ENCODE measurements around the gene IL1B. TPM values are rescaled to one million over a fixed set of nuclear protein-coding genes. Genes with fewer than 3 reads are reported as not detected.

The IL1B gene
- total and polyA plus RNA-seq, 2 of the 8 experiments (the other 6 are each of a cell fraction or from before 2014, with no cell fraction given), result not detected

GRCh38 chr2:112835061-112835501 is 1.5 kb downstream of the IL1B start:
- H3K79me1 ChIP-seq (ENCODE audit: low read depth, low read length), result no peaks in the 10 kb centered on the region
- 90% methylated on average over 1 of the region's 1 CpG; no CpG with 5 or more reads in 1 of the 2 experiments for WGBS, 2 experiments (ENCODE audit: extremely low coverage in 1 of 2, insufficient coverage in 1 of 2, insufficient read length in 1 of 2, insufficient replicate concordance in 2 of 2, low coverage in 1 of 2, low lambda C conversion rate in 2 of 2, missing lambda C conversion rate in 1 of 2)
- no peaks in the 10 kb centered on the region for H3K9me3 ChIP-seq (ENCODE audit: insufficient read depth in 2 of 2, low read depth in 1 of 2, low read length in 1 of 2)
- ChIA-PET CTCF (ENCODE audit: partially characterized antibody) (interaction anchor here (0.5 to 2.7 kb wide), 7 partner anchors 14 to 153 kb away, joined by 3 to 6 read pairs (median 3); no protein-coding TSS in a partner anchor), POLR2A (ENCODE audit: partially characterized antibody) (interaction anchor here (1.5 kb wide), 1 partner anchor 14 kb away, joined by 3 read pairs; no protein-coding TSS in a partner anchor)
- peaks cover 0 to 4% (median 3%) of the 10 kb centered on the region in 4 experiments; a peak in 2 of 7 replicates for H3K4me1 ChIP-seq (replicated peaks in 1 of 4; ENCODE audit: control insufficient read depth in 3 of 4, insufficient read depth in 4 of 4, low read length in 3 of 4)
- H4K5ac ChIP-seq (ENCODE audit: insufficient read length, low read depth, low read length), result no peak overlapping the region
- H2AFZ ChIP-seq (ENCODE audit: low read length), result no peak overlapping the region
- H2BK12ac ChIP-seq (ENCODE audit: low read depth, low read length), result no peak overlapping the region
- no peaks in the 10 kb centered on the region for H3K23me2 ChIP-seq (ENCODE audit: low read depth, low read length)
- H2BK15ac ChIP-seq (ENCODE audit: low read length), result no peak overlapping the region
- H3K14ac ChIP-seq (ENCODE audit: insufficient read length), result no peak overlapping the region
- H3K23ac ChIP-seq (ENCODE audit: insufficient read length), result no peak overlapping the region
- H2AK5ac ChIP-seq (ENCODE audit: low read depth, low read length), result no peak overlapping the region
- no peak overlapping the region for H3K4ac ChIP-seq (replicated peaks; ENCODE audit: insufficient read length, low read depth, low read length)
- no peak overlapping the region for H2BK5ac ChIP-seq (ENCODE audit: low read depth, low read length)
- H3K18ac ChIP-seq (ENCODE audit: extremely low read depth, low read length), result no peak overlapping the region
- FAIRE-seq (no peak), DNase-seq (ENCODE audit: low read depth in 1 of 2, low spot score in 2 of 2) (no peak)
- no peak overlapping the region for H3K9ac ChIP-seq (replicated peaks in 1 of 4; ENCODE audit: extremely low read depth in 1 of 4, low read depth in 3 of 4, low read length in 3 of 4)
- no peak overlapping the region for H3K4me2 ChIP-seq (ENCODE audit: insufficient read depth in 1 of 2, low read depth in 2 of 2, low read length in 2 of 2)
- H3K27ac ChIP-seq (ENCODE audit: low read depth, low read length), result no peak overlapping the region
- H4K91ac ChIP-seq (replicated peaks; ENCODE audit: insufficient read length, low read length), result no peak overlapping the region
- no peak overlapping the region for H2BK120ac ChIP-seq (replicated peaks; ENCODE audit: low read depth, low read length)
- H4K8ac ChIP-seq (ENCODE audit: extremely low read depth, insufficient read depth, low read length), result no peak overlapping the region
- H3K4me3 ChIP-seq (ENCODE audit: extremely low read depth in 1 of 4, insufficient read depth in 2 of 4, low read depth in 3 of 4, low read length in 4 of 4), result no peak overlapping the region
- H3K27me3 ChIP-seq (replicated peaks in 1 of 4; ENCODE audit: control insufficient read depth in 3 of 4, extremely low read depth in 1 of 4, insufficient read depth in 3 of 4, low read length in 3 of 4), result no peaks in the 10 kb centered on the region
- H2BK20ac ChIP-seq (ENCODE audit: low read length), result no peak overlapping the region
- H3K36me3 ChIP-seq (ENCODE audit: control insufficient read depth in 2 of 4, insufficient read depth in 4 of 4, low read length in 3 of 4), result no peaks in the 10 kb centered on the region
- no peak overlapping the region for H3K56ac ChIP-seq (replicated peaks; ENCODE audit: insufficient read length, low read depth, low read length)
- no peaks in the 10 kb centered on the region for H3K79me2 ChIP-seq (ENCODE audit: control insufficient read depth in 1 of 2, insufficient read depth in 2 of 2, low read length in 2 of 2)
- no peaks in the 10 kb centered on the region for H4K20me1 ChIP-seq (replicated peaks in 1 of 2; ENCODE audit: control insufficient read depth in 1 of 2, insufficient read depth in 2 of 2, low read length in 2 of 2)
- TF ChIP-seq TAF1 (IDR thresholded peaks at IDR 0.05; ENCODE audit: low read depth, low read length) (no peak), RFX5 (IDR thresholded peaks at IDR 0.05; ENCODE audit: borderline replicate concordance, low read depth, low read length) (no peak), TEAD4 (IDR thresholded peaks at IDR 0.05; ENCODE audit: low read depth, low read length) (no peak), HDAC6 (IDR thresholded peaks at IDR 0.05; ENCODE audit: low read depth, low read length) (no peak), KDM4A (IDR thresholded peaks at IDR 0.05; ENCODE audit: low read depth, low read length, severe bottlenecking) (no peak), POLR2AphosphoS5 (IDR thresholded peaks at IDR 0.05; ENCODE audit: low read depth, low read length) (no peak), SP4 (IDR thresholded peaks at IDR 0.05; ENCODE audit: low read length) (no peak), SIRT6 (IDR thresholded peaks at IDR 0.05; ENCODE audit: low read length) (no peak), CTCF (IDR thresholded peaks at IDR 0.05; ENCODE audit: control extremely low read depth in 1 of 3, insufficient read depth in 1 of 3, low read depth in 1 of 3, low read length in 3 of 3) (no peak), KDM1A (IDR thresholded peaks at IDR 0.05; ENCODE audit: borderline replicate concordance, low read length) (no peak), MAFK (IDR thresholded peaks at IDR 0.05; ENCODE audit: low read depth, low read length) (no peak), MAX (IDR thresholded peaks at IDR 0.05) (no peak)

Data from H1 (cell line).